ENCODE measurements around the gene SRBD1.

SRBD1 gene

GRCh38 chr2:45647986-45648520 is 37.0 kb upstream of the SRBD1 start:
- Histone ChIP-seq H3K4me1 (ENCODE audit: insufficient read depth, low read length) (peaks cover 40% of the 10 kb centered on the region), H3K27me3 (ENCODE audit: insufficient read depth, low read length) (peaks cover 1% of the 10 kb centered on the region), H3K4me3 (ENCODE audit: low read length) (no peak overlapping the region), H2AFZ (ENCODE audit: low read depth, low read length) (no peak overlapping the region), H3K9me3 (ENCODE audit: low read length) (peaks cover 1% of the 10 kb centered on the region), H3K36me3 (ENCODE audit: insufficient read depth, low read length) (no peaks in the 10 kb centered on the region)

- peaks cover 1% of the 10 kb centered on the region for H3K9me3 ChIP-seq (ENCODE audit: low read length)
- H3K36me3 ChIP-seq (ENCODE audit: insufficient read depth, low read length) = no peaks in the 10 kb centered on the region
- H3K27me3 ChIP-seq (ENCODE audit: insufficient read depth, low read length) = peaks cover 6% of the 10 kb centered on the region
- peaks cover 33% of the 10 kb centered on the region for H3K4me1 ChIP-seq (ENCODE audit: insufficient read depth, low read length)
- no peak overlapping the region for H3K4me3 ChIP-seq (ENCODE audit: low read length)
- no peak overlapping the region for H2AFZ ChIP-seq (ENCODE audit: low read depth, low read length)
These were observed 36.3 kb upstream of the SRBD1 start for GRCh38 chr2:45647356-45647755.

GRCh38 chr2:45646289-45646688 is 35.2 kb upstream of the SRBD1 start:
- Histone ChIP-seq H3K27me3 (ENCODE audit: insufficient read depth, low read length) (peaks cover 11% of the 10 kb centered on the region), H3K9me3 (ENCODE audit: low read length) (peaks cover 1% of the 10 kb centered on the region), H2AFZ (ENCODE audit: low read depth, low read length) (no peak overlapping the region), H3K4me3 (ENCODE audit: low read length) (no peak overlapping the region), H3K4me1 (ENCODE audit: insufficient read depth, low read length) (peaks cover 29% of the 10 kb centered on the region), H3K36me3 (ENCODE audit: insufficient read depth, low read length) (no peaks in the 10 kb centered on the region)

GRCh38 chr2:45643543-45644542 is 32.8 kb upstream of the SRBD1 start:
- Histone ChIP-seq H2AFZ (ENCODE audit: low read depth, low read length) (peak overlapping the region; percentile 29), H3K36me3 (ENCODE audit: insufficient read depth, low read length) (no peaks in the 10 kb centered on the region), H3K27me3 (ENCODE audit: insufficient read depth, low read length) (peaks cover 11% of the 10 kb centered on the region), H3K4me3 (ENCODE audit: low read length) (peak overlapping the region; percentile 17), H3K9me3 (ENCODE audit: low read length) (peaks cover 1% of the 10 kb centered on the region), H3K4me1 (ENCODE audit: insufficient read depth, low read length) (peaks cover 30% of the 10 kb centered on the region)

- H3K27me3 ChIP-seq (ENCODE audit: insufficient read depth, low read length) = peaks cover 11% of the 10 kb centered on the region
These were observed 32.0 kb upstream of the SRBD1 start for GRCh38 chr2:45643095-45643494.

GRCh38 chr2:45640576-45640975 is 29.5 kb upstream of the SRBD1 start:
- no peak overlapping the region for H3K4me3 ChIP-seq (ENCODE audit: low read length)
- H3K9me3 ChIP-seq (ENCODE audit: low read length) = no peaks in the 10 kb centered on the region
- H3K36me3 ChIP-seq (ENCODE audit: insufficient read depth, low read length) = no peaks in the 10 kb centered on the region
- H3K4me1 ChIP-seq (ENCODE audit: insufficient read depth, low read length) = peaks cover 18% of the 10 kb centered on the region
- H3K27me3 ChIP-seq (ENCODE audit: insufficient read depth, low read length) = peaks cover 11% of the 10 kb centered on the region
- no peak overlapping the region for H2AFZ ChIP-seq (ENCODE audit: low read depth, low read length)

More at GRCh38 chr2:45643095-45643494, 32.0 kb upstream of the SRBD1 start:
- Histone ChIP-seq H2AFZ (ENCODE audit: low read depth, low read length) (peak overlapping the region; percentile 29), H3K4me3 (ENCODE audit: low read length) (peak overlapping the region; percentile 16), H3K36me3 (ENCODE audit: insufficient read depth, low read length) (no peaks in the 10 kb centered on the region), H3K9me3 (ENCODE audit: low read length) (peaks cover 1% of the 10 kb centered on the region), H3K4me1 (ENCODE audit: insufficient read depth, low read length) (peaks cover 30% of the 10 kb centered on the region)

- H3K9me3 ChIP-seq (ENCODE audit: low read length) = no peaks in the 10 kb centered on the region
- no peak overlapping the region for H3K4me3 ChIP-seq (ENCODE audit: low read length)
- no peaks in the 10 kb centered on the region for H3K36me3 ChIP-seq (ENCODE audit: insufficient read depth, low read length)
- no peak overlapping the region for H2AFZ ChIP-seq (ENCODE audit: low read depth, low read length)
- peaks cover 10% of the 10 kb centered on the region for H3K4me1 ChIP-seq (ENCODE audit: insufficient read depth, low read length)
- peaks cover 5% of the 10 kb centered on the region for H3K27me3 ChIP-seq (ENCODE audit: insufficient read depth, low read length)
These were observed 26.4 kb upstream of the SRBD1 start for GRCh38 chr2:45637440-45637839.

- H3K4me3 ChIP-seq (ENCODE audit: low read length) = no peak overlapping the region
- H2AFZ ChIP-seq (ENCODE audit: low read depth, low read length) = no peak overlapping the region
- H3K9me3 ChIP-seq (ENCODE audit: low read length) = no peaks in the 10 kb centered on the region
- H3K4me1 ChIP-seq (ENCODE audit: insufficient read depth, low read length) = peaks cover 10% of the 10 kb centered on the region
- no peaks in the 10 kb centered on the region for H3K36me3 ChIP-seq (ENCODE audit: insufficient read depth, low read length)
- H3K27me3 ChIP-seq (ENCODE audit: insufficient read depth, low read length) = no peaks in the 10 kb centered on the region
These were observed 24.9 kb upstream of the SRBD1 start for GRCh38 chr2:45636008-45636407.

- no peaks in the 10 kb centered on the region for H3K27me3 ChIP-seq (ENCODE audit: insufficient read depth, low read length)
- peaks cover 4% of the 10 kb centered on the region for H3K4me1 ChIP-seq (ENCODE audit: insufficient read depth, low read length)
- H3K4me3 ChIP-seq (ENCODE audit: low read length) = no peak overlapping the region
- no peak overlapping the region for H2AFZ ChIP-seq (ENCODE audit: low read depth, low read length)
- H3K36me3 ChIP-seq (ENCODE audit: insufficient read depth, low read length) = no peaks in the 10 kb centered on the region
- H3K9me3 ChIP-seq (ENCODE audit: low read length) = no peaks in the 10 kb centered on the region
These were observed 23.2 kb upstream of the SRBD1 start for GRCh38 chr2:45634223-45634622.

GRCh38 chr2:45631955-45632354 is 20.9 kb upstream of the SRBD1 start:
- Histone ChIP-seq H3K36me3 (ENCODE audit: insufficient read depth, low read length) (no peaks in the 10 kb centered on the region), H3K27me3 (ENCODE audit: insufficient read depth, low read length) (peaks cover 4% of the 10 kb centered on the region), H3K4me3 (ENCODE audit: low read length) (no peak overlapping the region), H3K4me1 (ENCODE audit: insufficient read depth, low read length) (no peaks in the 10 kb centered on the region), H3K9me3 (ENCODE audit: low read length) (no peaks in the 10 kb centered on the region), H2AFZ (ENCODE audit: low read depth, low read length) (no peak overlapping the region)

- Histone ChIP-seq H3K4me1 (ENCODE audit: insufficient read depth, low read length) (no peaks in the 10 kb centered on the region), H2AFZ (ENCODE audit: low read depth, low read length) (no peak overlapping the region), H3K4me3 (ENCODE audit: low read length) (no peak overlapping the region), H3K36me3 (ENCODE audit: insufficient read depth, low read length) (no peaks in the 10 kb centered on the region), H3K27me3 (ENCODE audit: insufficient read depth, low read length) (peaks cover 7% of the 10 kb centered on the region), H3K9me3 (ENCODE audit: low read length) (no peaks in the 10 kb centered on the region)
These were observed 20.3 kb upstream of the SRBD1 start for GRCh38 chr2:45631319-45631718.

GRCh38 chr2:45629971-45630370 is 18.9 kb upstream of the SRBD1 start:
- Histone ChIP-seq H3K4me1 (ENCODE audit: insufficient read depth, low read length) (no peaks in the 10 kb centered on the region), H3K27me3 (ENCODE audit: insufficient read depth, low read length) (peaks cover 13% of the 10 kb centered on the region)

GRCh38 chr2:45627911-45628310 is 16.8 kb upstream of the SRBD1 start:
- peaks cover 13% of the 10 kb centered on the region for H3K27me3 ChIP-seq (ENCODE audit: insufficient read depth, low read length)
- no peak overlapping the region for H2AFZ ChIP-seq (ENCODE audit: low read depth, low read length)
- H3K4me3 ChIP-seq (ENCODE audit: low read length) = no peak overlapping the region

More at GRCh38 chr2:45629971-45630370, 18.9 kb upstream of the SRBD1 start:
- no peaks in the 10 kb centered on the region for H3K36me3 ChIP-seq (ENCODE audit: insufficient read depth, low read length)
- no peaks in the 10 kb centered on the region for H3K9me3 ChIP-seq (ENCODE audit: low read length)
- no peak overlapping the region for H3K4me3 ChIP-seq (ENCODE audit: low read length)
- H2AFZ ChIP-seq (ENCODE audit: low read depth, low read length) = no peak overlapping the region

More at GRCh38 chr2:45627911-45628310, 16.8 kb upstream of the SRBD1 start:
- no peaks in the 10 kb centered on the region for H3K9me3 ChIP-seq (ENCODE audit: low read length)
- no peaks in the 10 kb centered on the region for H3K36me3 ChIP-seq (ENCODE audit: insufficient read depth, low read length)
- no peaks in the 10 kb centered on the region for H3K4me1 ChIP-seq (ENCODE audit: insufficient read depth, low read length)

Measured in neuron (in vitro differentiated cells).